Endothelial cell of umbilical vein (primary cell): ENCODE measurements around the gene B4GALNT3. TPM values are rescaled to one million over a fixed set of nuclear protein-coding genes. Genes with fewer than 3 reads are reported as not detected.

Experiments
- BruUV-seq: library from RNA; stranded (reverse); fragments of 400-500 nt; replicated peaks from 2 replicates; lab custom pipeline; 2021; lab: Mats Ljungman, UMichigan
- CTCF ChIA-PET: fragments of 300-600, 350-600 bp; sonication (Branson Sonifier 250); formaldehyde crosslinking; loops from one replicate; lab custom pipeline; 2021; ENCODE audit warnings: antibody characterized with exemption, inconsistent platforms; lab: Charles Lee
- POLR2A ChIA-PET: fragments of 300-600, 350-600 bp; sonication (Branson Sonifier 250); formaldehyde crosslinking; loops from one replicate; lab custom pipeline; 2021; ENCODE audit warnings: antibody characterized with exemption, inconsistent platforms; lab: Charles Lee
- DNase-seq: peaks from one replicate; pipeline ENCODE4 v3.0.0-alpha.2; 2011; ENCODE audit warnings: low read depth, low spot score
- FAIRE-seq: peaks from 2 replicates; lab custom pipeline; 2011; peaks lifted over from hg19 to GRCh38; lab: Jason Lieb, UNC
- H2AFZ ChIP-seq: 2 replicates; pipeline ENCODE4 v1.6.0; 2012; ENCODE audit warnings: low read depth, low read length, control low read depth, inconsistent platforms
- H3K27ac ChIP-seq: 2 replicates; pipeline ENCODE4 v1.5.1; 2011; ENCODE audit warnings: low read depth, mild to moderate bottlenecking, control low read depth, low read length, moderate library complexity; ENCODE audit not compliant: insufficient read depth
- H3K27me3 ChIP-seq, 2 experiments: 2 replicates each; pipeline versions ENCODE4 v1.6.0 to v1.6.1; 2011; ENCODE audit warnings: low read length in 2 of 2, mixed read lengths in 1 of 2; ENCODE audit not compliant: control insufficient read depth in 2 of 2, insufficient read depth in 2 of 2
- H3K36me3 ChIP-seq, 2 experiments: 2 replicates in 1 of 2; 3 replicates in 1 of 2; pipeline ENCODE4 v1.5.1; 2011; ENCODE audit warnings: low read length in 2 of 2, mild to moderate bottlenecking in 1 of 2, moderate library complexity in 1 of 2; ENCODE audit not compliant: control insufficient read depth in 2 of 2, insufficient read depth in 2 of 2; ENCODE audit errors: extremely low read depth in 1 of 2
- H3K4me1 ChIP-seq: 3 replicates; pipeline ENCODE4 v1.5.1; 2011; ENCODE audit warnings: mild to moderate bottlenecking, low read length; ENCODE audit not compliant: control insufficient read depth, insufficient read depth; ENCODE audit errors: extremely low read depth
- H3K4me2 ChIP-seq: 2 replicates; pipeline ENCODE4 v1.6.1; 2011; ENCODE audit warnings: low read length, control low read depth, mixed read lengths; ENCODE audit not compliant: insufficient read depth
- H3K4me3 ChIP-seq, 3 experiments: fragments of 200-600 bp in 1 of 3; sonication (generic), shearing (Covaris generic) in 1 of 3; replicated peaks in 1 of 3; 2 replicates each; pipeline ENCODE4 v1.5.1; 2011 to 2016; ENCODE audit warnings: control low read depth in 3 of 3, low read length in 3 of 3, mild to moderate bottlenecking in 2 of 3, inconsistent platforms in 1 of 3, low read depth in 1 of 3, moderate library complexity in 1 of 3; ENCODE audit not compliant: insufficient read depth in 1 of 3
- H3K79me2 ChIP-seq: 2 replicates; pipeline ENCODE4 v1.6.0; 2012; ENCODE audit warnings: low read length, inconsistent platforms; ENCODE audit not compliant: control insufficient read depth, insufficient read depth
- H3K9ac ChIP-seq: replicated peaks from 2 replicates; pipeline ENCODE3; 2011; ENCODE audit warnings: low read length, control low read depth; ENCODE audit not compliant: insufficient read depth; ENCODE audit errors: extremely low read depth
- H3K9me1 ChIP-seq: replicated peaks from 3 replicates; pipeline ENCODE4 v1.6.0; 2011; ENCODE audit warnings: mild to moderate bottlenecking, low read length; ENCODE audit not compliant: control insufficient read depth, insufficient read depth; ENCODE audit errors: extremely low read depth
- H3K9me3 ChIP-seq: replicated peaks from 2 replicates; pipeline ENCODE4 v1.5.1; 2012; ENCODE audit warnings: low read length, inconsistent platforms; ENCODE audit not compliant: control insufficient read depth, insufficient read depth
- H4K20me1 ChIP-seq: replicated peaks from 2 replicates; pipeline ENCODE3; 2011; ENCODE audit warnings: mild to moderate bottlenecking, low read length; ENCODE audit not compliant: control insufficient read depth, insufficient read depth; ENCODE audit errors: extremely low read depth
- EZH2 ChIP-seq: IDR thresholded peaks from 2 replicates; pipeline ENCODE4 v1.6.1; 2012; ENCODE audit warnings: borderline replicate concordance, low read depth, mild to moderate bottlenecking, moderate library complexity, low read length, inconsistent platforms; ENCODE audit not compliant: severe bottlenecking
- FOS ChIP-seq: IDR thresholded peaks from 2 replicates; pipeline ENCODE4 v1.6.1; 2011; ENCODE audit warnings: mild to moderate bottlenecking, low read length, moderate library complexity, borderline replicate concordance; ENCODE audit not compliant: insufficient read depth
- GATA2 ChIP-seq: IDR thresholded peaks from 2 replicates; pipeline ENCODE4 v1.7.0; 2011; ENCODE audit warnings: low read depth, mild to moderate bottlenecking, moderate library complexity, mixed read lengths, low read length; ENCODE audit not compliant: insufficient read length, insufficient read depth
- JUN ChIP-seq: IDR thresholded peaks from 2 replicates; pipeline ENCODE4 v1.6.1; 2011; ENCODE audit warnings: borderline replicate concordance, low read depth; ENCODE audit not compliant: insufficient read length, insufficient read depth
- MYC ChIP-seq: IDR thresholded peaks from one replicate; pipeline ENCODE4 v1.6.1; 2011; ENCODE audit warnings: mild to moderate bottlenecking, low read depth, low read length
- POLR2A ChIP-seq: IDR thresholded peaks from 2 replicates; pipeline ENCODE4 v1.6.1; 2012; ENCODE audit warnings: low read depth, mild to moderate bottlenecking, control low read depth, low read length
- POLR2AphosphoS5 ChIP-seq: IDR thresholded peaks from 2 replicates; pipeline ENCODE4 v1.6.1; 2012; ENCODE audit warnings: low read depth, mild to moderate bottlenecking, control low read depth, low read length, moderate library complexity; ENCODE audit not compliant: insufficient read depth
- dilution Hi-C: fragments of 300-500 bp; cut with MboI; formaldehyde crosslinking; loops from one replicate; pipeline ENCODE4 v1.15.0; 2019; ENCODE audit warnings: low sequenced_read_pairs; ENCODE audit not compliant: extremely low pct_ligation_motif_present
- intact Hi-C: fragments of 100-400 bp; cut with micrococcal nuclease; formaldehyde crosslinking; loops from one replicate; pipeline ENCODE4 v1.10.0; 2022
- polyA plus RNA-seq, 4 experiments: library from polyadenylated mRNA; depleted of rRNA in 3 of 4; stranded (reverse) in 3 of 4; unstranded in 1 of 4; fragments of >200 nt; gene quantifications; 2 replicates each; pipeline versions ENCODE4 v1.2.1 to v1.2.3, GENCODE V29; 2011 to 2012; ENCODE audit warnings: missing spikeins in 1 of 4
- total RNA-seq: library from RNA; stranded (reverse); gene quantifications from 2 replicates; pipeline ENCODE4 v1.2.3, GENCODE V29; 2021
- TF ChIP-seq, protein P1 (sequence below): IDR thresholded peaks from 2 replicates; pipeline ENCODE4 v1.6.1; 2011; ENCODE audit not compliant: insufficient read depth, insufficient read length
- TF ChIP-seq, protein P2 (sequence below), 2 donors: IDR thresholded peaks; 1 replicate in 1 of 2; 2 replicates in 1 of 2; pipeline ENCODE4 v1.5.1; 2011; ENCODE audit warnings: low read length in 2 of 2, mild to moderate bottlenecking in 2 of 2, moderate library complexity in 2 of 2, control low read depth in 1 of 2, inconsistent platforms in 1 of 2, low read depth in 1 of 2; ENCODE audit not compliant: insufficient read depth in 1 of 2; ENCODE audit errors: extremely low read depth in 1 of 2

Gene B4GALNT3
- total and polyA plus RNA-seq, 2 donors (not counting 3 experiments of a cell fraction or from before 2014, with no cell fraction given): 0.07 TPM; not detected in 1

DNA sequence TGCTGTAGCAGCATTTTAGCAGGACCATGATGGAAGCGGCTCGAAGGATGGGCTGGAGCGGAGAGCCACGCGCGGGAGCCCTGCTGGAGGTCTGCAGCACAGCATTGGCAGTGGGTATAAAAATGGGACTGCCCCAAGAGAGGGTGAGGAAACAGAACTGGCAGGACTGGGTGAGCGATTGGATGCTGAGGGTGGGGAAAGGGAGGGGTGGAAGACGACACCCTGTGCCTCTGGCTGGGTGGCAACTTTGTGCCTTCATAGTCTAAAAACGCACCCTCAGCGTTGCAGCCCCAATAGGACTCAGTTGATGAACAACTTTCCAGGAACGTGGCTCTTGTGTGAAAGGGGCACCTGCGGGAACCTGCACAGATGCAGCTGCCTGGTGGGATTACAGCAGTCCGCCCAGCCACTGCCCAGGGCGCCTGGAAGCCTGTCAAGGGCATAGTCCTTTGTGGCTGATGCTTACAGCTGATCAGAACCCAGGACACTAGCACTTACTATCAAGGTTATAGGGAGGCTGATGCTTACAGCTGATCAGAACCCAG is 130.5 kb downstream of the B4GALNT3 start:
- Histone ChIP-seq H3K27ac (no peak overlapping the region), H3K79me2 (no peaks in the 10 kb centered on the region), H3K4me2 (no peak overlapping the region), H4K20me1 (no peaks in the 10 kb centered on the region), H3K4me1 (no peaks in the 10 kb centered on the region), H2AFZ (no peak overlapping the region), H3K27me3 (peaks cover 3 to 6% of the 10 kb centered on the region in 2 experiments), H3K36me3 (no peaks in the 10 kb centered on the region), H3K9ac (no peak overlapping the region), H3K9me3 (no peaks in the 10 kb centered on the region), H3K4me3 (no peak overlapping the region), H3K9me1 (no peaks in the 10 kb centered on the region)
- BruUV-seq: no TSS peak
- intact Hi-C loops: no loop called here
- TF ChIP-seq MYC (no peak), FOS (no peak), GATA2 (no peak), POLR2A (no peak), JUN (no peak), EZH2 (no peak), POLR2AphosphoS5 (no peak)
- TF ChIP-seq, protein P1, sequence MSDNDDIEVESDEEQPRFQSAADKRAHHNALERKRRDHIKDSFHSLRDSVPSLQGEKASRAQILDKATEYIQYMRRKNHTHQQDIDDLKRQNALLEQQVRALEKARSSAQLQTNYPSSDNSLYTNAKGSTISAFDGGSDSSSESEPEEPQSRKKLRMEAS: no peak
- TF ChIP-seq, protein P2, sequence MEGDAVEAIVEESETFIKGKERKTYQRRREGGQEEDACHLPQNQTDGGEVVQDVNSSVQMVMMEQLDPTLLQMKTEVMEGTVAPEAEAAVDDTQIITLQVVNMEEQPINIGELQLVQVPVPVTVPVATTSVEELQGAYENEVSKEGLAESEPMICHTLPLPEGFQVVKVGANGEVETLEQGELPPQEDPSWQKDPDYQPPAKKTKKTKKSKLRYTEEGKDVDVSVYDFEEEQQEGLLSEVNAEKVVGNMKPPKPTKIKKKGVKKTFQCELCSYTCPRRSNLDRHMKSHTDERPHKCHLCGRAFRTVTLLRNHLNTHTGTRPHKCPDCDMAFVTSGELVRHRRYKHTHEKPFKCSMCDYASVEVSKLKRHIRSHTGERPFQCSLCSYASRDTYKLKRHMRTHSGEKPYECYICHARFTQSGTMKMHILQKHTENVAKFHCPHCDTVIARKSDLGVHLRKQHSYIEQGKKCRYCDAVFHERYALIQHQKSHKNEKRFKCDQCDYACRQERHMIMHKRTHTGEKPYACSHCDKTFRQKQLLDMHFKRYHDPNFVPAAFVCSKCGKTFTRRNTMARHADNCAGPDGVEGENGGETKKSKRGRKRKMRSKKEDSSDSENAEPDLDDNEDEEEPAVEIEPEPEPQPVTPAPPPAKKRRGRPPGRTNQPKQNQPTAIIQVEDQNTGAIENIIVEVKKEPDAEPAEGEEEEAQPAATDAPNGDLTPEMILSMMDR (IDR thresholded peaks at IDR 0.05; ENCODE audit: extremely low read depth in 1 of 2, insufficient read depth in 1 of 2, low read depth in 1 of 2, low read length in 2 of 2): no peak
- ChIA-PET POLR2A (no interaction called here), CTCF (no interaction called here)
- DNase-seq (no peak), FAIRE-seq (no peak)
- dilution Hi-C loops: no loop called here
